T-cell (primary cell): ENCODE data around the gene GUCA2B. TPM values are rescaled to one million over a fixed set of nuclear protein-coding genes. Genes with fewer than 3 reads are reported as not detected.

Experiments
- ATAC-seq, 4 experiments: fragments of 200-7000 bp in 3 of 4; fragments of 150-1000 bp in 1 of 4; cut with Tn5 transposase; replicated peaks in 1 of 4; 1 replicate in 3 of 4; 2 replicates in 1 of 4; pipeline ENCODE4 v1.10.0; 2021; ENCODE audit warnings: moderate library complexity in 3 of 4, mild to moderate bottlenecking in 2 of 4, moderate number of reproducible peaks in 1 of 4
- CTCF ChIA-PET, 2 donors: fragments of 300-600 bp; sonication (Branson Sonifier 250); formaldehyde crosslinking; loops; one replicate each; lab custom pipeline; 2022; ENCODE audit warnings: antibody characterized with exemption in 2 of 2; lab: Charles Lee
- POLR2A ChIA-PET, 2 donors: fragments of 300-600 bp; sonication (Branson Sonifier 250); formaldehyde crosslinking; loops; one replicate each; lab custom pipeline; 2022; ENCODE audit warnings: antibody characterized with exemption in 2 of 2; lab: Charles Lee
- DNase-seq, 35 experiments: peaks; one replicate each; pipeline versions ENCODE4 v3.0.0 to v3.0.0-alpha.2; 2013 to 2023
- H3K27ac ChIP-seq: one replicate; pipeline ENCODE4 v1.5.1; 2013; ENCODE audit warnings: low read length
- H3K27me3 ChIP-seq, 2 experiments: replicated peaks in 1 of 2; 1 replicate in 1 of 2; 2 replicates in 1 of 2; pipeline versions ENCODE4 v1.6.1 to v1.7.0; 2013; ENCODE audit warnings: low read length in 1 of 2, mixed read lengths in 1 of 2; ENCODE audit not compliant: control insufficient read depth in 2 of 2, insufficient read depth in 2 of 2; ENCODE audit errors: extremely low read depth in 1 of 2
- H3K36me3 ChIP-seq, 2 donors: 1 replicate in 1 of 2; 2 replicates in 1 of 2; pipeline versions ENCODE4 v1.6.1 to v1.7.0; 2013; ENCODE audit warnings: low read length in 1 of 2; ENCODE audit not compliant: control insufficient read depth in 2 of 2, insufficient read depth in 1 of 2; ENCODE audit errors: extremely low read depth in 1 of 2
- H3K4me1 ChIP-seq, 2 experiments: 1 replicate in 1 of 2; 2 replicates in 1 of 2; pipeline versions ENCODE4 v1.6.1 to v1.7.0; 2013; ENCODE audit warnings: low read length in 2 of 2, mixed read lengths in 1 of 2; ENCODE audit not compliant: insufficient read depth in 2 of 2, control insufficient read depth in 1 of 2; ENCODE audit errors: extremely low read depth in 1 of 2
- H3K4me3 ChIP-seq, 2 donors: 1 replicate in 1 of 2; 2 replicates in 1 of 2; pipeline versions ENCODE4 v1.5.1 to v1.7.0; 2013; ENCODE audit warnings: mild to moderate bottlenecking in 2 of 2, low read length in 1 of 2, moderate library complexity in 1 of 2; ENCODE audit not compliant: control insufficient read depth in 1 of 2; ENCODE audit errors: extremely low read depth in 1 of 2
- H3K9me3 ChIP-seq: 2 replicates; pipeline ENCODE4 v1.7.0; 2013
- H3K27ac Mint-ChIP-seq, 2 donors: one replicate each; pipeline ENCODE4 v1.8.0; 2020 to 2021; ENCODE audit warnings: mild to moderate bottlenecking in 2 of 2, mixed read lengths in 2 of 2
- H3K27me3 Mint-ChIP-seq, 2 donors: one replicate each; pipeline ENCODE4 v1.8.0; 2021 to 2022; ENCODE audit warnings: mixed read lengths in 2 of 2
- H3K36me3 Mint-ChIP-seq: one replicate; pipeline ENCODE4 v1.8.0; 2021; ENCODE audit warnings: mixed read lengths
- H3K4me1 Mint-ChIP-seq, 3 donors: one replicate each; pipeline ENCODE4 v1.8.0; 2020 to 2022; ENCODE audit warnings: mixed read lengths in 3 of 3, mild to moderate bottlenecking in 1 of 3
- H3K4me3 Mint-ChIP-seq, 3 donors: one replicate each; pipeline ENCODE4 v1.8.0; 2020 to 2022; ENCODE audit warnings: mild to moderate bottlenecking in 3 of 3, mixed read lengths in 3 of 3, moderate library complexity in 3 of 3
- H3K9me3 Mint-ChIP-seq, 3 donors: one replicate each; pipeline ENCODE4 v1.8.0; 2020 to 2022; ENCODE audit warnings: mixed read lengths in 3 of 3
- WGBS: methylation state at CpG from one replicate; pipeline ENCODE4 v1.1.5; 2013; ENCODE audit warnings: missing lambda C conversion rate; ENCODE audit not compliant: insufficient coverage; 5-methylcytosine and 5-hydroxymethylcytosine counted together
- total RNA-seq, 35 experiments: library from RNA in 6 of 35; stranded (reverse) in 6 of 35; fragments of 120-200 nt in 1 of 35; gene quantifications; one replicate each; pipeline versions ENCODE4 v1.2.1 to v1.2.4 and lab custom pipeline; 2013 to 2026

The GUCA2B gene
- total RNA-seq, 5 donors from 2014 or later (not counting 1 experiment from before 2014, with no cell fraction given) = not detected

DNA sequence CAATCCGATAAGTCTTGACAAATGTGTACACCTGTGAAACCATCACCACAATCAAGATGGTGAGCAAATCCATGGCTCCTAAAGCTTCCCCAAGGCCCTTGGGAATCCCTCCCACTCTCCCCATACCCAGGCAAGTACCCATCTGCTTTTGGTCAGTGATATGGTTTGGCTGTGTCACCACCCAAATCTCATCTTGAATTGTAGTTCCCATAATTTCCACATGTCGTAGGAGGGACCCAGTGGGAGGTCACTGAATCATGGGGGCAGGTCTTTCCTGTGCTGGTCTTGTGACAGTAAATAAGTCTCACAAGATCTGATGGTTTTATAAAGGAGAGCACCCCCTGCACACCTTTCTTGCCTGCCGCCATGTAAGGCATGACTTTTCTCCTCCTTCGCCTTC, 14.6 kb upstream of the GUCA2B start:
- POLR2A ChIA-PET = no interaction called here
- Mint-ChIP-seq H3K4me1 (peaks cover 5 to 7% (median 5%) of the 10 kb centered on the region in 3 donors), H3K27ac (no peak overlapping the region), H3K9me3 (no peaks in the 10 kb centered on the region), H3K4me3 (no peak overlapping the region), H3K36me3 (no peaks in the 10 kb centered on the region), H3K27me3 (peaks cover 11 to 25% of the 10 kb centered on the region in 2 donors)
- no peak for ATAC-seq
- 100% methylated on average over 1 of the region's 4 CpGs for WGBS
- H3K4me3 ChIP-seq = no peak overlapping the region
- no peaks in the 10 kb centered on the region for H3K36me3 ChIP-seq
- H3K4me1 ChIP-seq = no peaks in the 10 kb centered on the region
- peaks cover 0 to 16% of the 10 kb centered on the region in 2 experiments for H3K27me3 ChIP-seq
- H3K27ac ChIP-seq = no peak overlapping the region
- no peak for DNase-seq
- no peaks in the 10 kb centered on the region for H3K9me3 ChIP-seq
- CTCF ChIA-PET = no interaction called here

DNA sequence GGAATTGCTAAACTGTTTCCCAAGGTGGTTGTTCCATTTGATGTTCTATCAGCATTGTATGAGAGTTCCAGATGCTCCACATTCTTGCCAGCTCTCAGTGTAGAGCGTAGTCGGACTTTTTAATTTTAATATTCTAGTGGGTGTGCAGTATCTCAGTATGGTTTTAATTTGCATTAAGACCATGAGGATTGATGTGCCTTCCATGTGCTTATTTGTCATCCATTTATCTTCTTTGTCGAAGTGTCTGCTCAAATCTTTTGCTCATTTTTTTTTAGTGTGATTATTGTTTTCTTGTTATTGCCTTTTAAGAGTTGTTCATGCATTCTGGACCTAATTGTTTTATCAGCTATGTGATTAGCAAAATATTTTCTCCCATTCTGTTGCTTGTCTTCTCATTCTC, 13.8 kb upstream of the GUCA2B start:
- Mint-ChIP-seq H3K4me3 (no peak overlapping the region), H3K27ac (no peak overlapping the region), H3K27me3 (peaks cover 11 to 27% of the 10 kb centered on the region in 2 donors), H3K36me3 (no peaks in the 10 kb centered on the region), H3K9me3 (no peaks in the 10 kb centered on the region), H3K4me1 (peaks cover 6 to 8% (median 6%) of the 10 kb centered on the region in 3 donors)
- Histone ChIP-seq H3K4me3 (no peak overlapping the region), H3K36me3 (no peaks in the 10 kb centered on the region), H3K4me1 (no peaks in the 10 kb centered on the region), H3K27me3 (peaks cover 0 to 18% of the 10 kb centered on the region in 2 experiments), H3K27ac (no peak overlapping the region), H3K9me3 (no peaks in the 10 kb centered on the region)
- ChIA-PET CTCF (no interaction called here), POLR2A (no interaction called here)
- ATAC-seq = no peak
- 100% methylated on average over 1 of the region's 3 CpGs for WGBS
- no peak for DNase-seq

DNA sequence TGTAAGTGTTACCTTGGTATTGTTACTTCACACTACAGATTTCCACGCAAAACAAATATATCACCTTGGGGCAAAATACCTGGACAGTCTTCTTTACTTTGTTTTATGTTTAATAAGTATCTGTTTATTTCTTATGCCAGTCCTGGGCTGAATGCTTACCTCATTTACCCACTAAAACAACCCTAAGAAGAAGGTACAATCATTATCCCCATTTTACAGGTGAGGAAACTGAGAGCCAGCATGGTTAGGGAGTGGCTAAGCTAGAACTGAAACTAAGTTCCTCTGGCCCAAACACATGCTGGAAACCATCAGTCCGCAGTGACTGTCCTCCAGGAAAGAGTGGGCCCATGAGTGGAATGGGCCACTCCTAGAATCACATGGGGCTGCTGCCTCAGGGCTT, 13.0 kb upstream of the GUCA2B start:
- peaks cover 0 to 23% of the 10 kb centered on the region in 2 experiments for H3K27me3 ChIP-seq
- no peaks in the 10 kb centered on the region for H3K36me3 ChIP-seq
- WGBS = 88% methylated on average over 1 of the region's 2 CpGs
- H3K36me3 Mint-ChIP-seq = no peaks in the 10 kb centered on the region
- no peak overlapping the region for H3K4me3 Mint-ChIP-seq
- no peak overlapping the region for H3K27ac Mint-ChIP-seq
- H3K9me3 Mint-ChIP-seq = no peaks in the 10 kb centered on the region
- no peak overlapping the region for H3K27ac ChIP-seq
- peaks cover 11 to 34% of the 10 kb centered on the region in 2 donors for H3K27me3 Mint-ChIP-seq
- no peaks in the 10 kb centered on the region for H3K9me3 ChIP-seq
- peaks cover 6 to 8% (median 6%) of the 10 kb centered on the region in 3 donors for H3K4me1 Mint-ChIP-seq
- ATAC-seq (no peak), DNase-seq (no peak)
- H3K4me1 ChIP-seq = no peaks in the 10 kb centered on the region
- ChIA-PET CTCF (no interaction called here), POLR2A (no interaction called here)
- H3K4me3 ChIP-seq = no peak overlapping the region

DNA sequence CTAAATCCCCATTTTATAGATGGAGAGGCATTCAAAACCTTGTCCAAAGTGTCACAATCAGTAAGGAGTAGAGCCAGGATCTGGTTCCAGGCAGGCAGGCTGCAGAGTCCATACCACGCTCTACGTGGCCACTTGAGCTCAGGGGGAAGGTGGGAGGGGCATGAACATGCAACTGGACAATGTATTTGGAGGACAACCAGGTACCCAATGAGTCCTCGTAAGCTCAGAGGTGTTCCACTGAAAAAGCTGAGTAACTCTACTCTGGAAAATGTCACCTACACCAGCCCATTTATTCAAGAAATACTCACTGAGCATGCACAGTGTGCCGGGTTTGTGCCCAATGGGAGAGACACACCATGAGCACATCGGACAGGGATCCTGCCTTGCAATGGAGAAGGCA, 11.2 kb upstream of the GUCA2B start:
- H3K36me3 Mint-ChIP-seq = no peaks in the 10 kb centered on the region
- no peak overlapping the region for H3K4me3 Mint-ChIP-seq
- ChIA-PET POLR2A (no interaction called here), CTCF (no interaction called here)
- no peak overlapping the region for H3K27ac ChIP-seq
- H3K4me3 ChIP-seq = no peak overlapping the region
- no peaks in the 10 kb centered on the region for H3K4me1 ChIP-seq
- H3K27me3 ChIP-seq = peaks cover 0 to 41% of the 10 kb centered on the region in 2 experiments
- H3K9me3 ChIP-seq = no peaks in the 10 kb centered on the region
- peaks cover 11 to 29% of the 10 kb centered on the region in 2 donors for H3K27me3 Mint-ChIP-seq
- no peaks in the 10 kb centered on the region for H3K36me3 ChIP-seq
- peaks cover 6 to 8% (median 6%) of the 10 kb centered on the region in 3 donors for H3K4me1 Mint-ChIP-seq
- H3K27ac Mint-ChIP-seq = no peak overlapping the region
- ATAC-seq (no peak), DNase-seq (no peak)
- WGBS = 92% methylated on average over 5 of the region's 5 CpGs
- no peaks in the 10 kb centered on the region for H3K9me3 Mint-ChIP-seq

DNA sequence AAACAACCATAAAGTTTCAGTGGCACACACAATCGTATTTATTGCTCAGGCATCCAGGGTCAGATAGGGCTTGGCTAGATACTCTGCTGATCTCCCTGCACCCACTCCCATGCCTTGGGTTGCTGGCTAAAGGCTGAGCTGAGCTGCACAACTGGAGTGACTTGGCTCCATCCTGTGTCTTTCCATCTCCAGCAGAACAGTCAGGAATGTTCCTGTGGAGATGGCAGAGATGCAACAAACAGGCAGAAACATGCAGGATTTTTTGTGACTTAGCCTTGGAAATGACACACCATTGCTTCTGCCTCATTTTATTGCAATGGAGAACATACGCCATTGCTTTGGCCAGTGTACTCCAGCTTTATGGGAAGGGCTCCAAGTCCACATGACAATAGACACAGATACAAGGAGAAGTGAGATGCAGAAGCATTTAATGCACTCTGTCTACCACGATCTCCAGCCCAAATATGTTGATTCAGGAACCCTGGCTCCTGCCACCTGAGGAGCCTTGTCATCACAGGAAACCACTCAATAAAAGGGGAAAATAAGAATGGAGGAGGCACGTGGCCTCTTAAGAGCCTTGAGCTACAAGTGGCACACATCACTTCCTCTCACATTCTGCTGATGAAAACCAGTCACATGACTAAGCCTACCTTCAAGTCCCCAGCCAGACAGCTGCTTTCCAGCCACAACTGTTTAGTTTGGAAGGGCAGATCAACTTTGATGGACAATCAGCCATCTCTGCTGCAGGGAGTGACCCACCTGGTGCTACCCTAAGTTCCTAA, 10.1 kb upstream of the GUCA2B start:
- no peaks in the 10 kb centered on the region for H3K36me3 ChIP-seq
- H3K9me3 ChIP-seq = no peaks in the 10 kb centered on the region
- no peaks in the 10 kb centered on the region for H3K9me3 Mint-ChIP-seq
- POLR2A ChIA-PET = no interaction called here
- H3K27me3 Mint-ChIP-seq = peaks cover 11 to 29% of the 10 kb centered on the region in 2 donors
- ATAC-seq (no peak), DNase-seq (no peak)
- no peaks in the 10 kb centered on the region for H3K4me1 ChIP-seq
- no peak overlapping the region for H3K4me3 Mint-ChIP-seq
- CTCF ChIA-PET = no interaction called here
- H3K27me3 ChIP-seq = peaks cover 0 to 34% of the 10 kb centered on the region in 2 experiments
- H3K36me3 Mint-ChIP-seq = no peaks in the 10 kb centered on the region
- 100% methylated on average over 1 of the region's 4 CpGs for WGBS
- H3K4me3 ChIP-seq = no peak overlapping the region
- H3K27ac Mint-ChIP-seq = no peak overlapping the region
- no peak overlapping the region for H3K27ac ChIP-seq
- peaks cover 6 to 8% (median 6%) of the 10 kb centered on the region in 3 donors for H3K4me1 Mint-ChIP-seq

DNA sequence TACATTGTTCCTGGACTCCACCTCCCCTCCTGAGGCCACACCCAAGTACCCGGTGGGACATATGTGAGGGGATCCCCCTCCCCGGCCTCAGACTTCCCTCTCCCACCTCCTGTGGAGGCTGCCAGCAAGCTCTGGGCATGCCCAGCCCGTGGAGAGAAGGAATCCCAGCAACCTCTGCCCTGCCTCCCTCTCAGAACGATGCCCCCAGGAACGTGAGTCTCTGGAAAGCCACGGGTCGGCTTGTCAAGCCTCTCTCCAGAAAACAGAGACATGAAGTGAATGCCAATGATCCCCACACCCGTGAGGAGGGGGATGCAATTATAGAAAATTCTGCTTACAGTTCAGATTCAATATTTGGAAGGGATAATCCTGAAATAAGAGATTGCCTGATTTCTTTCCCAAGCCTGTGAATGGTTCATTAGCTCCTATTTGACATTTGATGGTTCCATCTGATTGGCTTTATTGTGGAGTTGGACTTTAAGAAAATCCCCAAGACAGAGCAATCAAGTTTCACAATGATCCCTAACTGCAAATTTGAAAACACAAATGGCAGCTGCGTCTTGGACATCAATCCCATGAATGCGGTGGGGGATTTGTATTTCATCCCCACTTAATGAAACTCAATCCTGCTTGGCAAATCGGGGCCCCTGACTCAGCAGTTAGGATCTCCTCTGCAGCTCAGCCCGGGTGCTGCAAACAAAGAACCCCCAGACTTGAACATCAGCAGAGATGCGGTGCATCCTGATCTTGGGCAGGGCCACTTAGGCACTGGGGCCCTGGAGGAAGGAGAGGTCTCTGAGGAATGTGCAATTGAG, 9.1 kb upstream of the GUCA2B start:
- H3K27me3 Mint-ChIP-seq = peaks cover 5 to 27% of the 10 kb centered on the region in 2 donors
- H3K9me3 ChIP-seq = no peaks in the 10 kb centered on the region
- H3K4me3 ChIP-seq = no peak overlapping the region
- H3K36me3 ChIP-seq = no peaks in the 10 kb centered on the region
- peaks cover 0 to 34% of the 10 kb centered on the region in 2 experiments for H3K27me3 ChIP-seq
- H3K9me3 Mint-ChIP-seq = no peaks in the 10 kb centered on the region
- ATAC-seq (no peak), DNase-seq (no peak)
- no peak overlapping the region for H3K4me3 Mint-ChIP-seq
- no peak overlapping the region for H3K27ac Mint-ChIP-seq
- ChIA-PET POLR2A (no interaction called here), CTCF (no interaction called here)
- H3K4me1 Mint-ChIP-seq = peaks cover 6 to 8% (median 6%) of the 10 kb centered on the region in 3 donors
- no peak overlapping the region for H3K27ac ChIP-seq
- WGBS = 63% methylated on average over 4 of the region's 13 CpGs
- no peaks in the 10 kb centered on the region for H3K4me1 ChIP-seq
- H3K36me3 Mint-ChIP-seq = no peaks in the 10 kb centered on the region
